HG02970 (cell line): Measurements from ENCODE around the gene TIGD6.

Experiments used
- ATAC-seq: cut with Tn5 transposase; IDR thresholded peaks from one replicate; pipeline ENCODE4 v1.9.1; 2021; ENCODE audit warnings: mild to moderate bottlenecking, moderate library complexity, moderate number of reproducible peaks; ENCODE audit not compliant: unreplicated experiment, low FRiP score

Gene TIGD6

GRCh38 chr5:150017226-150018005 lies 17.0 kb upstream of the TIGD6 start:
- no peak for ATAC-seq

- no peak for ATAC-seq
Measured at GRCh38 chr5:150016537-150016936, 16.1 kb upstream of the TIGD6 start.

- no peak for ATAC-seq
Measured at GRCh38 chr5:150015415-150015814, 15.0 kb upstream of the TIGD6 start.

GRCh38 chr5:150014456-150014855 lies 14.0 kb upstream of the TIGD6 start:
- ATAC-seq = no peak

GRCh38 chr5:150013931-150014330 lies 13.5 kb upstream of the TIGD6 start:
- no peak for ATAC-seq

- no peak for ATAC-seq
Measured at GRCh38 chr5:150009671-150010387, 9.4 kb upstream of the TIGD6 start.

GRCh38 chr5:150007050-150007449 lies 6.6 kb upstream of the TIGD6 start:
- ATAC-seq = no peak

GRCh38 chr5:150006318-150006717 lies 5.9 kb upstream of the TIGD6 start:
- ATAC-seq = no peak

- peak; percentile 35 for ATAC-seq
Measured at GRCh38 chr5:150001660-150002486, 1.4 kb upstream of the TIGD6 start.

- ATAC-seq = peak; percentile 12
Measured at GRCh38 chr5:150000990-150001659, 671 bp upstream of the TIGD6 start.

GRCh38 chr5:149999866-150000255 lies 593 bp downstream of the TIGD6 start:
- no peak for ATAC-seq

- no peak for ATAC-seq
Measured at GRCh38 chr5:149999359-149999758, 1.1 kb downstream of the TIGD6 start.

- no peak for ATAC-seq
Measured at GRCh38 chr5:149998281-149998680, 2.2 kb downstream of the TIGD6 start.

- ATAC-seq = no peak
Measured at GRCh38 chr5:149996205-149996890, 4.1 kb downstream of the TIGD6 start.

- ATAC-seq = no peak
Measured at GRCh38 chr5:149995385-149996204, 4.9 kb downstream of the TIGD6 start.

GRCh38 chr5:149993471-149993870 lies 7.0 kb downstream of the TIGD6 start:
- ATAC-seq = no peak

- no peak for ATAC-seq
Measured at GRCh38 chr5:149990518-149991376, 9.7 kb downstream of the TIGD6 start.

- no peak for ATAC-seq
Measured at GRCh38 chr5:149988126-149988525, 12.3 kb downstream of the TIGD6 start.
